PC-3 (cell line): ENCODE data around the gene KCNQ1. TPM values are rescaled to one million over a fixed set of nuclear protein-coding genes. Genes with fewer than 3 reads are reported as not detected.

Experiments used
- ATAC-seq: fragments of 200-7000 bp; cut with Tn5 transposase; 2 replicates; pipeline ENCODE4 v1.9.1; 2020; ENCODE audit warnings: mild to moderate bottlenecking, moderate library complexity
- BruUV-seq: library from RNA; stranded (reverse); fragments of 400-500 nt; replicated peaks from 2 replicates; lab custom pipeline; 2021; lab: Mats Ljungman, UMichigan
- CTCF ChIA-PET: fragments of 300-600 bp; sonication (Branson Sonifier 250); formaldehyde crosslinking; loops from one replicate; lab custom pipeline; 2022; ENCODE audit warnings: antibody characterized with exemption; lab: Charles Lee
- POLR2A ChIA-PET: fragments of 300-600 bp; sonication (Branson Sonifier 250); formaldehyde crosslinking; loops from one replicate; lab custom pipeline; 2022; ENCODE audit warnings: antibody characterized with exemption; ENCODE audit not compliant: unreplicated experiment; lab: Charles Lee
- DNase-seq: peaks from one replicate; pipeline ENCODE4 v3.0.0-alpha.2; 2015
- H2AFZ ChIP-seq: fragments of 300-600 bp; sonication (generic); 2 replicates; pipeline ENCODE4 v1.6.0; 2016; ENCODE audit warnings: antibody characterized with exemption, low read length
- H3F3A ChIP-seq: fragments of 300-600 bp; sonication (generic); one replicate; pipeline ENCODE4 v1.6.0; 2017; ENCODE audit warnings: antibody characterized with exemption, low read length, control low read depth, mild to moderate bottlenecking; ENCODE audit not compliant: unreplicated experiment
- H3K27ac ChIP-seq: fragments of 300-600 bp; sonication (generic); 2 replicates; pipeline ENCODE4 v1.5.1; 2016; ENCODE audit warnings: mild to moderate bottlenecking, low read length
- H3K27me3 ChIP-seq: fragments of 300-600 bp; sonication (generic); 2 replicates; pipeline ENCODE4 v1.6.1; 2016; ENCODE audit warnings: low read length, mixed read lengths
- H3K36me3 ChIP-seq: fragments of 300-600 bp; sonication (generic); 2 replicates; pipeline ENCODE4 v1.6.1; 2016; ENCODE audit warnings: low read depth, mixed run types, low read length, mixed read lengths
- H3K4me1 ChIP-seq: fragments of 300-600 bp; sonication (generic); 2 replicates; pipeline ENCODE4 v1.5.1; 2016; ENCODE audit warnings: low read length; ENCODE audit not compliant: insufficient read depth
- H3K4me2 ChIP-seq: fragments of 300-600 bp; sonication (generic); 2 replicates; pipeline ENCODE4 v1.6.0; 2016; ENCODE audit warnings: low read length
- H3K4me3 ChIP-seq: fragments of 300-600 bp; sonication (generic); 2 replicates; pipeline ENCODE4 v1.5.1; 2016; ENCODE audit warnings: mild to moderate bottlenecking, low read length, mixed read lengths
- H3K79me2 ChIP-seq: fragments of 300-600 bp; sonication (generic); 2 replicates; pipeline ENCODE4 v1.6.1; 2017; ENCODE audit warnings: low read length, mixed read lengths
- H3K9ac ChIP-seq: fragments of 300-600 bp; sonication (generic); 2 replicates; pipeline ENCODE4 v1.6.0; 2016; ENCODE audit warnings: mild to moderate bottlenecking, low read length
- H3K9me2 ChIP-seq: fragments of 300-600 bp; sonication (generic); replicated peaks from 2 replicates; pipeline ENCODE4 v1.6.1; 2016; ENCODE audit warnings: mixed run types, low read length, mixed read lengths
- H3K9me3 ChIP-seq: fragments of 300-600 bp; sonication (generic); 2 replicates; pipeline ENCODE4 v1.6.1; 2016; ENCODE audit warnings: low read length, mixed read lengths
- H4K20me1 ChIP-seq: fragments of 300-600 bp; sonication (generic); 2 replicates; pipeline ENCODE4 v1.6.1; 2016; ENCODE audit warnings: low read length, mixed read lengths
- CTCF ChIP-seq: fragments of 300-600 bp; sonication (generic); conservative IDR thresholded peaks from 2 replicates; pipeline ENCODE4 v1.5.1; 2017; ENCODE audit warnings: antibody characterized with exemption, low read depth, mild to moderate bottlenecking, low read length
- EZH2 ChIP-seq: fragments of 300-600 bp; sonication (generic); IDR thresholded peaks from one replicate; pipeline ENCODE4 v1.6.1; 2017; ENCODE audit warnings: antibody characterized with exemption, mild to moderate bottlenecking, low read length; ENCODE audit not compliant: unreplicated experiment
- EZH2phosphoT487 ChIP-seq: fragments of 300-600 bp; sonication (generic); IDR thresholded peaks from 2 replicates; pipeline ENCODE4 v1.6.1; 2018; ENCODE audit warnings: mild to moderate bottlenecking, antibody characterized with exemption, low read length, borderline replicate concordance
- intact Hi-C: fragments of 100-400 bp; cut with micrococcal nuclease; formaldehyde crosslinking; loops from 2 replicates; pipeline ENCODE4 v1.9.0; 2023
- total RNA-seq: library from RNA; depleted of rRNA; stranded (reverse); fragments of >200 nt; gene quantifications from 2 replicates; pipeline ENCODE4 v1.2.3, GENCODE V29; 2014

The KCNQ1 gene
- total RNA-seq, 1 experiment from 2014 or later: 0.40 TPM

- no TSS peak for BruUV-seq
- H3K36me3 ChIP-seq: no peaks in the 10 kb centered on the region
- no peaks in the 10 kb centered on the region for H3K4me1 ChIP-seq
- no peak overlapping the region for H3K9ac ChIP-seq
- TF ChIP-seq EZH2phosphoT487 (no peak), CTCF (no peak)
- POLR2A ChIA-PET: no interaction called here
- H3K79me2 ChIP-seq: no peaks in the 10 kb centered on the region
- ATAC-seq (no peak), DNase-seq (no peak)
- peaks cover 7% of the 10 kb centered on the region; the same call in 1 of the 2 replicates for H3K27me3 ChIP-seq
- H2AFZ ChIP-seq: no peak overlapping the region
- peak overlapping the region; percentile 69 for H3K4me2 ChIP-seq
- no peaks in the 10 kb centered on the region for H4K20me1 ChIP-seq
- CTCF ChIA-PET: no interaction called here
- no peaks in the 10 kb centered on the region for H3K9me2 ChIP-seq
- no peaks in the 10 kb centered on the region for H3F3A ChIP-seq
- H3K27ac ChIP-seq: no peak overlapping the region
- no peaks in the 10 kb centered on the region for H3K9me3 ChIP-seq
- intact Hi-C loops: no loop called here
- peak overlapping the region; percentile 50; the same call in 1 of the 2 replicates for H3K4me3 ChIP-seq
Observed at GRCh38 chr11:2445746-2446551, 1.1 kb downstream of the KCNQ1 start.

DNA sequence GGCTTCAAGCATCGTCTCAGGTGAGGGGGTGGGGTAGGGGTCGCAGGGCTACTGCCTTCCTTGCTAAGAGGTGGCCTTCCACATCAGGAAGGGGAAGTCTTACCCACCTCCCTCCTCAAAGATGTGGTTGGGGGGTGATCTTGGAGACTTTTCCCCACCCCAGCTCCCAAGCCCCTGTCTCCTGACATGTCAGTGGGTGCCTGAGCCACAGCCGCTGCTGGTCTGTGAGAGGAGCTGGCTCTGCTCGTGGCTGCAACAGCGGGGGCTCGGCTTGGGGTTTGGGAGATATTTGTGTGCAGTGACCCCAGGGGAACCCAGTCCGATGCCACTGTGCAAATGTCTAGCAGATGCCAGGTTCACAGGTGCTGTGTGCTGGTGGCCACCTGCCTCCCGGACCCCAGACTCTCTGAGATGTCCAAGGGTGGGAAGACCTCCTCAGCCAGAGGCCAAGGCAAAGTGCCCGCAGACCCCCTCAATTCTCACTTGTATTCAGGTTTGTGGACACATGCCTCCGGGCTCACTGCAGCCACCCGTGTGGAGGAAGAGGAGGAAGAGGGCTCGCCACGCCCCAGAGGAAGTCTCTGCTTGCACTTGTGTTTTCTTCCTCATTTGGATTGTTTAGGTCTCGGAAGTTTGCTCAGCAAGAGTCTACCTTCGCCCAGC is 1.9 kb downstream of the KCNQ1 start:
- no peaks in the 10 kb centered on the region for H3K36me3 ChIP-seq
- H3K4me2 ChIP-seq: no peak overlapping the region
- TF ChIP-seq EZH2 (no peak), EZH2phosphoT487 (no peak), CTCF (no peak)
- no peak for DNase-seq
- ChIA-PET POLR2A (no interaction called here), CTCF (no interaction called here)
- H3K27ac ChIP-seq: no peak overlapping the region
- H2AFZ ChIP-seq: no peak overlapping the region
- H3F3A ChIP-seq: no peaks in the 10 kb centered on the region
- H3K4me1 ChIP-seq: no peaks in the 10 kb centered on the region
- ATAC-seq: no peak
- no TSS peak for BruUV-seq
- H3K9me2 ChIP-seq: no peaks in the 10 kb centered on the region
- no peak overlapping the region for H3K9ac ChIP-seq
- H3K4me3 ChIP-seq: no peak overlapping the region
- no peaks in the 10 kb centered on the region for H4K20me1 ChIP-seq
- intact Hi-C loops: no loop called here
- H3K9me3 ChIP-seq: no peaks in the 10 kb centered on the region
- peaks cover 7% of the 10 kb centered on the region; the same call in 1 of the 2 replicates for H3K27me3 ChIP-seq
- H3K79me2 ChIP-seq: no peaks in the 10 kb centered on the region
